Stimulated activated CD4-positive, alpha-beta T cell treated with anti-CD3 and anti-CD28 coated beads, TNF-alpha, amount 100 ng/mL, for 24 hours (primary cell): ENCODE measurements around the gene IGF2R.
"Not testable (repeated sequence)": the region's sequence is repeated elsewhere in the genome, so short reads cannot be mapped to it uniquely, and the experiment has no call there.

ENCODE experiments used
- DNase-seq, 3 experiments: peaks; one replicate each; pipeline ENCODE4 v3.0.0-alpha.2; 2020; ENCODE audit warnings: low read depth in 3 of 3

The IGF2R gene

DNA sequence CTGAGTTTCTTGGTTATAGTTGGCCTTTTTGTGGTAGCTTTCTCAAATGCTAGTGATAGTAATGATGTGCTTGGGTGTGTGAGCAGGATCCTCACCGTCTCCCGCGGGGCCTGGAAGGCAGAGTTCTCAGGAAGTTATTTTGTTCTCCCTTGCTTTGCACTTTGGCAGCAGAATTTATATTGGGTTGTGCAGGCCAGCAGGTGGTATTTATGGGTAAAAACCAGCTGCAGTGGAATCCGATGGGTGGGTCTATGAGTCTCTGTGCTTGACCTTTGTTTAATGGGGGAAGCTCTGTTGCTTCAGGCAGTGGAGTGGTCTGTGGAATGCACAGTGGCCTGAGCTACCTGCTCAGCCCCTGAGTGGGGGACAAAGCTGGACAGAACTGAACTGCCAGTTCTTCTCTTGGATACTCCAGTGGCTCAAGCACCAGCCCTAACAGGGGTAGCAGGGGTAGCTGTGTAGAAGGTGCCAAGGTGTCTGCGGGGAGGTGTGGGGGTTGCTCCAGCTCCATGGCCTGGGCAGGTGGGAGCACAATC lies 27.3 kb downstream of the IGF2R start:
- no peak for DNase-seq

DNA sequence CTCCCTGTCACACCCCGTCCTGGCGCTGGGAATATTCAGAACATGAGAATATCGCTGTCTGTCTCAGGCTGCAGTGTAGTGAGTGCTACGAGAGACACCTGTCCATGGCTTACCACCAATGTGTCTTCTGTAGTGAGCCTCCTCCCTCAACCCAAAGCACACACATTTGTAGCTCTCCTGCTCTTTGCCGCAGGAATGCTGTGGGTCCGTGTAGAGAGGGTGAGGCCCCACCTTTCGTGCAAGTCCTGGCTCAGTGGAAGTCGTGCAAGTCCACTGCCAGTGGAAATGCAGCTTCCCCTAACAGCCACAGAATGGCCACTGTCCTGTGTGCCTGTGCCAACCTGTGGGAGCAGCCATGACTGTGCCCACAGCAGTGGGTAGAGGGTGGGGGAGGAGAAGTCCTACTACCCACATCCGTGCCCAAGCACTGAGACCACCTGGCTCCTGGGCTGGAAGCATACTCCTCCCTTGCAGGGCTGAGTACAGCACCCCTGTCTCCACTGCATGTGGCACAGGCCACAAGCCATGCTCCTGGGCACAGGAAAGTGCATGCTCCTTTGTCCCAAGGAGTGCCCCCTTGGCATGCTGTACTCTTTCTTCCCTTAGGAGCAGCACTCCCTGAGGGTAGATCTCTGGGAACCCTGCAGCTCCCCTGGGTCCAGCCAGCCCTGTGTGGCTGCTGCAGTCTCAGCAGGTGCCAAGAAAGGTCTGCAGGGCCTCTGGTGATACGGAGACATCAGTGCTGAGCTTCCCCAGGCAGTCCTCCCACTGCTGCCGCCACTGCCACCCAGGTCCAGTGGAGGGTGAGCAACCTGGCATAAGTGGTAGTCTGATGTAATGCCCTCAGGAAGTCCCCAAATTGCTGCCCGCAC lies 28.0 kb downstream of the IGF2R start:
- no peak for DNase-seq

DNA sequence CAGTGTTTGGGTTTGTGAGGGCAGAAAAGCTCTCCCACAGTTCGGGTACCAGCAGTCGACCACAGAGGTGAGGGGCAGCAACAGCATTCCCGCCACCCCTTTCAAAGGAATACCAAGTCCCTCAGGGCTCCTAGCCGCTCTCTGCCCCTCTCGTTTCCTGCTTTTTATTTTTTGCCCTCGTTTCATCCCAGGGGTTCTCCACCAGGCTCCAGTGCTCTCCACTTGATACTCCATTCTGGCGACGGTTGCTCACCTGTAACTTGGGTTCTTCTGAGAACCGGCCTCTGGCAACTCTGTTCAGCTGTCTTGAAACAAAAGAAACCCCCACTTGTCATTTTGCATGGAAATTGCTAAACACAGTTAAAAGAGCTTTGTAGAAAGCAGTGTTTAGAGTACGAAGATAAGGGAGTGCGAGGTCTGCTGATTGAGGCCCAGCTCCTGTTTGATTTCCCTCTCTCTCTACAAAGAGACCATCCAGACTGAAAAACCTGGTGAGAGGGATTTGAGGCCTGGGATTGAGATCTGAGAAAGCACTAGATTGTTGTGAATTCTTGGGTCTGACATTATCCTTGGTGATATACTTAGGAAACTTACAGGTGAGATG lies 28.7 kb downstream of the IGF2R start:
- DNase-seq = no peak

DNA sequence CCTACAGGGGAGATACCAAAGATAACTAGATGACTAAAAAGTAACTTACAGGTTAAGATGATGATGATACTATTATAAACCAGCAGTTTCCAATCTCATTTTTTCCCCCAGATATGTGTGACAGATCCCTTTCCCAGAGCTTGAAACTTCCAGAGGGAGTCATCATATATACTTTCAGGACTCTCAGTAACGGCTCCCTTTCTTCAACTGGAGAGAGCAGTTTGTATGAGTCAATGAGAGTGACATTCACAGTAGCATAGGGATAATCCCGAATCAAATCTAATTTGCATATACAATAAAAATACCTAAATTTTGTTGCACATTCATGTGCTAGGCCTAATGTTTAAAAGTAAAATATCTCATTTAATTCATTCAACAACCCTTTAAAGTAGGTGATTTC lies 29.7 kb downstream of the IGF2R start:
- DNase-seq = no peak

DNA sequence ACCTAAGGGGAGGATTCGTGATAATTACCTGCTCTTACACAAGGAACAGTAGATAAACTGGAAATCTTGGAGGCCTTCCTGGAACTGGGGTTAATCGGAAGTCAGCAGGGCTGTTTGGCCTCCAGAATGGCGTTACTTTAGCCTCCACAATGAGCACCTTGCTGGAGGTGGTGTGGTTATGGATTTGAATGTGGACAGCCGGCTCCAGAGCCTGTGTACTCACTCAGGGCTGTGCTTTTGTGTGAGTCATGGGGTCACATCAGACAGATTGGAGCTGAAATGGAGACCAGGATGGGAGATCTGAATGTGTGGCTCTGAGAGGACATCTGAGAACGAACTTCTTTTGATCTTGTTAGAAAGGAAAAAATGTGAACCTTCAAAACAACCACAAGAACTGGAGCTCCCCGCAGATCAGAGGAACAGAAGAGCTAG lies 30.4 kb downstream of the IGF2R start:
- no peak for DNase-seq

DNA sequence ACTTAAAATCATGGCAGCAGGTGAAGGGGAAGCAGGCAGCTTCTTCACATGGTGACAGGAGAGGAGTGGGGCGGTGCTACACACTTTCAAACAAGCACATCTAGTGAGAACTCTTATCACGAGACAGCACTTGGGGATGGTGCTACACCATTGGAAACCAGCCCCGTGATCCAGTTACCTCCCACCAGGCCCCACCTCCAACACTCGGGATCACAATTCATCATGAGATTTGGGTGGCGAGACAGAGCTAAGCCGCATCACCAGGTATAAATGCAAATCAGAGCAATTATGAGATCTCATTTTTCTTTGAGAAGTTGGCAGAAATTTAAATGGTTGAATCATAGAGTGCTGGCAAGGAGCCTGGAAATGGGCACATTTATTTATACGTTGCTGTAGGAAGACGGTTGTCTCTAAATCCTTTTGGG lies 31.4 kb downstream of the IGF2R start:
- DNase-seq = no peak

DNA sequence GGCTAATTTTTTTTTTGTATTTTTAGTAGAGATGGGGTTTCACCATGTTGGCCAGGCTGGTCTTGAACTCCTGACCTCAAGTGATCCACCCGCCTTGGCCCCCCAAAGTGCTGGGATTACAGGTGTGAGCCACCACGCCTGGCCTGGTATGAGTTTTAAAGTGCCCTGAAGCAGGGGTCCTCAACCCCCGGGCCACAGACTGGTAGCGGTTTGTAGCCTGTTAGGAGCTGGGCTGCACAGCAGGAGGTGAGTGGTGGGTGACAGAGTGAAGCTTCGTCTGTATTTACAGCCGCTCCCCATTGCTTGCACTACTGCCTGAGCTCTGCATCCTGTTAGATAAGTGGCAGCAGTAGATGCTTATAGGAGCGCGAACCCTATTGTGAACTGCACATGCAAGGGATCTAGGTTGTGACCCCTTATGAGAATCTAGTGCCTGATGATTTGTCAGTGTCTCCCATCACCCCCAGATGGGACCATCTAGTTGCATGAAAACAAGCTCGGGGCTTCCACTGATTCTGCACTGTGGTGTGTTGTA lies 32.1 kb downstream of the IGF2R start:
- not testable (repeated sequence) for DNase-seq

DNA sequence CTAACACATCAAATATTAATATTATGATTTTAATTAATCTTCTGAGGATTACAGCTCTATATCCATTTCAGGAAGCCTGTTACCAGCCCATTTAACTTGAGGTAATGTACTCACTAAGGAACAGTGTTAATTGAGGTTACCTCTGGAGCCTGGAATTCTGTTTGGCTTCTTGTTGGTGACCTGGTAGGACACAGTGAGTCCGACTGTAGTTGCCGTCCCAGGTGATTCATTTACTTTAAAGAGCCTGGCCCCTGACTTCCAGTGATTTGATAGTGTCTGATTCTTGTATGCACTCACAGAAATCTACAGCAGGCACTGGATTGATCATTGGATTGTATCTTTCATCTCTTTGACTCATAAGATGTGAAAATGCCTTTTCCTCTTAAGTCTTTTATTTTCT lies 34.0 kb downstream of the IGF2R start:
- DNase-seq = no peak

DNA sequence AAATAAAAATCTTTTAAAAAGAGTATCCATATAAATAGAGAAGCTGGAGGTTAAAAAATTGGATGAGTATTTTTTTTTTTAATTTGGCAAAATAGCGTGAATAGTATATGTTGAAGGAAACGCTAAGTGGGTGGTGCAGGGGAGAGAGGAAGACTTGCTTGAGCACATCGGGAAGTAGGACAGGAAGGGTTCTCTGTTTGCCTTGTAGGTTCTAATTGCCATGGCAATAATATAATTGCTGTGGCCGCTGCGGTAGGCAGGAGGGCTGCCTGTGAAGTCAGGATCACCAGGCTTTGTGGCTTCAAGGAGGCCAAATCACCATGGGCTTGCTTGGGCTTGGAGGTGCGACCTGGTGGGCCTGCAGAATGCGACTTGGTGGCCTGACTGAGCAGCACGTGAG lies 35.1 kb downstream of the IGF2R start:
- DNase-seq = no peak

DNA sequence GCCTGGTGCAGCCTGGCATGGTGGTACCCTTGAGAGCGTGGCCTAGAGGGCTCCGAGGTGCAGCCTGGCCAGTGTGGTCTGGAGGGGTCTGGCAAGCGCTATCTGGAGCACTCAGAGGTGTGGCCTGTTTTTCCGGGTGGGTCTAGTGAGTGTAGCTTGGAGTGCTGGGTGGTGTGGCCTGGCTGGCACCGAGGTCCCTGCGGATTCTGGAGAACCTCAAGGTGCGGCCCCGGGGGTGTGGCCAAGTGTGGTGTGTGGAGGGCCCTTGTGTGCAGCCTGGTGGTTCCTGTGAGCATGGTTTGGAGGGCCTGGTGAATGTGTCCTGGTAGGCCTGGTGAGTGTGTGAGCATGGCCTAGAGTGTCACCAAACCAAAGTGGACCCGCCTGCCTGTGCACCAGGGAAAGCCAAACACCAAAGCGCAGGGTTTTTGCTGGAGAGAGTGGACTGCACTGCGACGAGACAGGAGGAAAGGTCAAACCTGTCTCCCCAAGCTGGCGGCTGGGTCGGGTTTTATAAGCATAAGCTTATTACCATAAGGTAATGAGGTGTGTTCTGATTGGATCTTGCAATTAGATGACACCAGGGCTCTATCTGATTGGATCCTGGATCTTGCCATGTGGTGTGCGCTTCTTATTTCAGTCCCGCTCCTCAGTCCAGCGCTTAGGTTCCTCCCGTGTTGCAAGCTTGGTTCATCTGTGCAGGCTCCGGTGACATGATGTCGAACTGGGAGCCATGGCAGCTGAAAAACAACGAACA lies 35.7 kb downstream of the IGF2R start:
- DNase-seq = no peak

DNA sequence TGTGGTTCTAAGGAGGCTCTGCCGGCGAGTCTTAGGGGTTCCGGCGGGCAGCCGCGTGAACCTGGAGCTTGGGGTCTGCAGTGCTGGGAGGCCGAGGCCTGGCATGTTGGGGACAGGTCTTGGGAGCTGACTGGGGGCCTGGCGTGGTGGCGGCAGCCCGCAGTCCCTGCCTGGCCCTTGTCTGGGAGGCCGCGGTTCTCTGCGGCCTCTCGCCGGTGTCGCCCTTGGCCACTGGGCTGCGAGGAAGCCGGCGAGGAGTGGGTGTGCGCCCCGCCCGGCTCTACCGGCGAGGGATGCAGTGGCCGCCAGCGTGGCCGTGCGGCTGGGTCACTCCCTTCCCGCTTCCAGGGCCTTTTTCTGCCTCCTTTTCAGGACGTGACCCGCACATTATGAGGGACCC lies 36.3 kb downstream of the IGF2R start:
- no peak for DNase-seq

DNA sequence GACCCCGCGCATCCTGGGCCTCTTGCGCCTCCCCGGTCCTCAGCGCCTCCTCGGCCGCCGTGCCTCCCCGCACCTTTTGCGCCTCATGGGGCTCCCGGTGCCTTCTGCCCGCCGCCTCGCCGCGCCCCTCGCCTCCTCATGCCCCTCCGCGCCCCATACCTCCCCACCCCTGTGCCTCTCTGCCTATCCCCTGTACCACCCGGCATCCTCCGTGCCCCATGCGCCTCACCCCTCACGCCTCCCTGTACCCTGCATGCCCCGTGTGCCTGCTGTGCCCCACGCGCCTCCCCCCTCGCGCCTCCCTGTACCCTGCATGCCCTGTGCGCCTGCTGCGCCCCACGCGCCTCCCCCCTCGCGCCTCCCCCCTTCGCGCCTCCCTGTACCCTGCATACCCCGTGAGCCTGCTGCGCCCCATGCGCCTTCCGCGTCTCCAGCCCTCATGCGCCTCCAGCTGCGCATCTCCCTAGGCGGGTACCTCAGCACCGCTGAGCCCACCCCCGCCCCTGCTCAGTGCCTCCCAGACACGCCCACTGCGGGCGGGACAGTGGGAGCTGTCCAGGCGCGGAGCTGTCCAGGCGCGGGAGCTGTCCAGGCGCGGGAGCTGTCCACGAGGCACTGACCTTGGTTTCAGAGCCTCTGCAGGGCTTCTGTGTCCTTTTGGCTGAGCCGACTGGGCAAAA lies 37.1 kb downstream of the IGF2R start:
- no peak for DNase-seq

DNA sequence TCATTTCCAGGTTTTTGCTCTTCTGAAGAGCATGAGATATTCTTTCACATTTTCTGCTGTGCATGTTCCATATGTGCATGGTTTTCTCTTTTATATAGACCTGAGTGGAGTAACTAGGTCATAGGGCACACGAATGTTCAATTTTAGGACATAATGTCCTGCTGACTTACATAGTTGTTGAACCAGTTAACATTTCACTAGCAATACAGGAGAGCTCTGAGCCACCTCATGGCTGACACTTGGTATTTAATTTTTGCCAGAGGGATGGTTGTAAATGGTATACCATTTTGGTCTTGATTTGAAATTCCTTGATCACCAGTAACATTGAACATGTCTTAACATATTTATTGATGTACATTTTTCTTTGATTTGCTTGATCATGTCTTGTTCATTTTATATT lies 38.3 kb downstream of the IGF2R start:
- DNase-seq = no peak

DNA sequence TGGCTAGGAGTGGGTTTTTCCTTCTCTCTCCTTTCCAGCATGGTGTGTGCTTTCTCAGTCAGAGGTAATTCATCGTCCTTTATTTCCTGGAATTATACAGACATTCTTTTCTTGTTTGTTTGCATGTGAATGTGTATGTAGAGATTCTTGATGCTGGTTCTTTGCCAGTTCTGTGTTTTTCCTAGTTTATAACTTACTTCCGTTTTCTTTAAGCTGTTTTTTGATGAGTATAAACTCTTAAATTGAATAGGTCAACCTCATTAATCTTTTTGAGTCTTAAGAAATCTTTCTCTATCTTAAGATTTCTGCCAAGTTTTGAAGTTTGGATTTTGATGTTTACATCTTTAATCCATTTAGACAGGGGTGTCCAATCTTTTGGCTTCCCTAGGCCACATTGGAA lies 38.7 kb downstream of the IGF2R start:
- DNase-seq = no peak

DNA sequence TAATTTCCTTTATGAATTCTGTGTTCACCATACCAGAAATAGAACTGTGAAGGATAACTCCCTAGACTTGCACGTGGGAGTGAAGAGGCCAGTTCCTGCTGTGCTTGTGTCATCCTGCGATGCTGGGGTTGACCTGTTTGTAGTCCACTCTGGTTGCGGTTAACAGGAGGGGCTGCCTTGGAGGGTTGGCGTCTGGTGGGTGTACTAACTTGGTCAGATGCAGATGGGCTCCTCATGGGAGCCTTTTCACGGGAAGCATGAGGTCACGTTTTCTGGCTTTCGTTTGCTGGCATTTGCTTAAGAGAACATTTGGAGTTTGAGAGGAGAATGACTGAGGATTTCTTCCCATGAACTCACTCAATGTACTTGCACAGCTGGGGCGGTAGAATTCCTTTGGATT lies 41.2 kb downstream of the IGF2R start:
- no peak for DNase-seq

DNA sequence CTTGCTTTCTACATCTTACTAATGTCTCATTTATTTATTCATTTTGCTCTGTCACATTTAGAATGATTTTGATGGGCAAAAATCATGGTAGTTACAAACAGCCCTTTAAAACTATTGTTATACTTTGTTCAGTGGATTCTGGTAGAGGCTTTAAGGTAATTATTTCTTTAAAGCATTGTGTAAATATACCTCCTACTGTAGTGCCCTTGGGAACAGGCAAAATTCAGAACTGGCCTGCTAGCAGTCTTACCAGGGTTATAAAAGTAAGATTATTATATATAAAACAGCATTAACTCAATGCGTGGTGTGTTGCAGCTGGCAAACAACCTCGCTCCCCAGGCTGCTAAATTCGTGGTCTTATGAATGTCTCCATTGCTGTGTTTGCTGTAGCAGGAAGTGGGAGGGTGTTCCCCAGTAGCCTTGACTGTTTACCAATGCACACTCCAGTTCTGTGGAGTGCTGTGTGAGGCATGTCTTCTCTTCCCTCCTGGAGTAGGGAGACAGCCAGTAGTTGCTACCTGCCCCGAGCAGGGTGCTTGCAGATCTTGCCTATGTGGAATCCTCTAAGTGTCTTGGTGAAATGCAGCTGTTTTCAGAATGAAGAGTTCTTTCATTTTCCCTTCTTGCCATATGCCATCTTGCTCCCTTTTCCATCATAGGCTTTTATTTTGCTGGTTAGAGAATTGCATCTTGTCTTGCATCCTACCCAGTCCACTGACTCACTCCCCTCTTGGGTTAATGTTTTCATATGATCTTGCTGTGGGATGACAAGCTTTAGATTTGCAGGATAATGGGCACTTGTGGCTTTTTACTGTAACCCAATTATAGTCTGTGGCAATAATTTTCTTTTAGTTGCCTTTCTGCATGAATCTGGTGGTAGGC lies 45.3 kb downstream of the IGF2R start:
- no peak for DNase-seq

DNA sequence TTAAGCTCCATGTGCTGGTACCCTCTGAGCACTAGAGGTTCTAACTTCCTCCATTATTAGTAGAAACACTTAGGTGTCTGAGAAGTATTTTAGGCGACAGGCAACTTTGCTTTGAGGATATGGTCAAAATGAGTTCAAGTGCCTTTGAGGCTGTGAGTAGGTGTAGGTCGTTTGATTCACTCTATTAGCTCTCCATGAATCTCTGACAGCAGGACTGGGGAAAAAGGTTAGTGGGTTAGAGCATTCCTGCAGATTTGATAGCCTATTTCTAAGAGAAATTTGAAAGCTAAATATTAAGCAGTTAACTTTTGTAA lies 45.9 kb downstream of the IGF2R start:
- DNase-seq = no peak

DNA sequence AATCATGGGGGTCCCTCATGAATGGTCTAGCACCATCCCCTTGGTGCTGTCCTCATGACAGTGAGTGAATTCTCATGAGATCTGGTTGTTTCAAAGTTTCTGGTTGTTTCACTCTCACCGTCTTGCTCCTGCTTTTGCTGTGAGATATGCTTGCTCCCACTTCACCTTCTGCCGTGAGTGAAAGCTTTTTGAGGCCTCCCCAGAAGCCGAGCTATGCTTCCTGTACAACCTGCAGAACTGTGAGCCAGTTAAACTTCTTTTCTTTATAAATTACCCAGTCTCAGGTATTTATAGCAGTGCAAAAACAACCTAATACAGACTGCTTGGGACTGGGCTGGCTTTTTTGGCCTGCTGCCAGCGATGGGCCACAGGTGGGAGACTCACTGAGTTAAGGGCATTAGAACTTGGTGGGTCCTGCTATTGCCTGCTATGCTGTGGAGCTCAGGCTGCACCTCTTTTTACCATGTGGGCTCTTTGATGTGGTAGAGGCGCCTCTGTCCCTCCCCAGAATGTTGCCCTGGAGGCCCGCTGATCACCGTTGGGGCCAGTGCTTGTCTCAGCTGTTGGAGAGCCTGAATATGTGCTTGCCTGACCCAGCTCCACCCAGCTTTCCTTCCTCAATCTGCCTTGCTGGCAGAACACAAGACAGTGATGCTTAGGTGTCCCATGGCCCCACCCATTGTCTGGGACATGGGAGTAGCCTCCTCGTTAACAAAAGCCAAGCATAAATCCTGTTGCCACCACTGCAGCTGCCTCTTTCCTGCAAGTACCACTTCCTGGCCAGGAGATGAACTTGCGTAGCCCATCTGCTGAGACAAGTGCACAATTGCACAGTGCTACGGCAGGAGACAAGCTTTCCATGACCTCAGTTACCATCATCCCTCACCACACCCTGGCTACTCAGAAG lies 47.1 kb downstream of the IGF2R start:
- peak in 1 of 3 experiments; percentile 16 for DNase-seq

DNA sequence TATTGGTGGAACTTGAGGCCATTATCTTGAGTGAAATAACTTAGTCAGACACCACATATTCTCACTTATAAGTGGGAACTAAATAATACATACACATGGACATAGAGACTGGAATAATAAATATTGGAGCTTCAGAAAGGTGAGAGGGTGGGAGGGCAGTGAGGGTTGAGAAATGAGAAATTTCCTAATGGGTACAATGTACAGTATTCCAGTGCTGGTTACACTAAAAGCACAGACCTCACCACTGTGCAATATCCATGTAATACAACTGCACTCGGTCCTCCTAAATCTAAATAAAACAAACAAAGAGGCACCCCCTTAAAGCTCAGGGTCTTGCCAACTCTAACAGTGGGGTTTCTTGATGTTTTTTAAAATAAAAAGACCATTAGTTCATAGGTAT lies 53.2 kb downstream of the IGF2R start:
- no peak for DNase-seq

DNA sequence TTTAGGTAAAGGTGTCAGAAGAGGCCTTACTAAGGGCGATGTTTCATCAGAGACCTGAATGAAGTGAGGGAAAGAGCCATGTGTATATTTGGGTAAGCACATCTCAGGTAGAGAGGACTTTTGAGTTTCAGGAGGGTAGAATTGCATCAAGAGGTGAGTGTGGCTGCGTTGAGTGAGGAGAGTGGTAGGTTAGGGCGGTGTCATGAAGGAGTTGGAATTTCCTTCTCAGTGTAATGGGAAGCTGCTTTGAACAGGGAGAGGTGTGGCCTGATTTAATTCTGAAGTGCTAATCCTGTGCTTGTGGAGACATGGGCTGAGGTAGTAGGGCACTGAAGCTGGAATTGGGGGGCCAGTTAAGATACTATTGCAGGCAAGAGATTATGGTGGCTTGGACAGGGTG lies 53.9 kb downstream of the IGF2R start:
- DNase-seq = no peak
